ENCODE measurements around the gene EYS.

Gene EYS

GRCh38 chr6:63672582-63673129, 2034.4 kb downstream of the EYS start:
- TF ChIP-seq POLR2A (IDR thresholded peaks at IDR 0.05; ENCODE audit: low read depth, low read length): no peak
- FAIRE-seq: no peak
- no peak for DNase-seq (ENCODE audit: insufficient read length, low spot score)

- FAIRE-seq (no peak), DNase-seq (ENCODE audit: insufficient read length, low spot score) (no peak)
- TF ChIP-seq POLR2A (IDR thresholded peaks at IDR 0.05; ENCODE audit: low read depth, low read length): no peak
These were observed 2035.8 kb downstream of the EYS start for GRCh38 chr6:63671098-63671754.
